Right lobe of liver (tissue), 6 donors: ENCODE results near the gene FLCN. TPM values are rescaled to one million over a fixed set of nuclear protein-coding genes. Genes with fewer than 3 reads are reported as not detected.

Experiments
- ATAC-seq, 4 donors: fragments of 200-7000 bp; cut with Tn5 transposase; one replicate each; pipeline ENCODE4 v1.9.1; 2020; ENCODE audit warnings: mild to moderate bottlenecking in 4 of 4, moderate library complexity in 4 of 4
- DNase-seq, 3 donors: peaks; one replicate each; pipeline ENCODE4 v3.0.0-alpha.2; 2020
- H3K27ac ChIP-seq, 3 donors: fragments of 200-600 bp; one replicate each; pipeline ENCODE4 v1.8.0; 2022
- H3K27me3 ChIP-seq, 2 donors: fragments of 200-600 bp; one replicate each; pipeline ENCODE4 v1.8.0; 2022
- H3K36me3 ChIP-seq, 4 donors: fragments of 200-600 bp; sonication (generic) in 1 of 4; one replicate each; pipeline versions ENCODE4 v1.5.1 to v1.8.0; 2017 to 2022; ENCODE audit warnings: control low read depth in 1 of 4
- H3K4me1 ChIP-seq, 4 donors: fragments of 200-600 bp; sonication (generic) in 1 of 4; one replicate each; pipeline versions ENCODE4 v1.5.1 to v1.8.0; 2017 to 2022; ENCODE audit warnings: control low read depth in 1 of 4
- H3K4me3 ChIP-seq, 3 donors: fragments of 200-600 bp; one replicate each; pipeline ENCODE4 v1.8.0; 2022
- H3K9me3 ChIP-seq, 4 donors: fragments of 200-600 bp; sonication (generic) in 1 of 4; one replicate each; pipeline versions ENCODE4 v1.5.1 to v1.8.0; 2017 to 2022; ENCODE audit warnings: control low read depth in 1 of 4
- CTCF ChIP-seq, 4 donors: fragments of 200-600 bp in 3 of 4; fragments of 450-650 bp in 1 of 4; IDR thresholded peaks; one replicate each; pipeline versions ENCODE4 v1.5.1 to v1.8.0; 2016 to 2022; ENCODE audit warnings: antibody characterized with exemption in 4 of 4, mild to moderate bottlenecking in 2 of 4
- POLR2A ChIP-seq: fragments of 450-650 bp; IDR thresholded peaks from one replicate; pipeline ENCODE4 v1.6.1; 2017; ENCODE audit warnings: antibody characterized with exemption, mild to moderate bottlenecking
- WGBS: methylation state at CpG from one replicate; pipeline ENCODE4 v1.1.6; 2018; ENCODE audit warnings: low coverage, low lambda C conversion rate; ENCODE audit not compliant: insufficient coverage; ENCODE audit errors: missing lambda C conversion rate; 5-methylcytosine and 5-hydroxymethylcytosine counted together
- intact Hi-C, 2 donors: fragments of 100-400 bp; cut with DNase I; formaldehyde crosslinking; loops; one replicate each; pipeline versions ENCODE4 v1.11.2 to v1.14.1; 2022
- total RNA-seq, 6 experiments: library from RNA; depleted of rRNA in 2 of 6; stranded (reverse); fragments of >200 nt in 2 of 6; fragmentation: NEBNext Ultra II Directional in 3 of 6; extraction: Animal tissue kit (Norgen Biotek cat#: 25700) in 3 of 6; gene quantifications; one replicate each; pipeline versions ENCODE4 v1.1.0 to v1.2.4, GENCODE V29; 2016 to 2023
- donor health status: DM: no; HTN: yes; CAD: no.
- donor health status: DM: no; HTN: no; CAD: no.
- donor health status: DM: no; HTN: no; CAD: no.
- donor health status: DM: no; HTN: yes; CAD: no.
- donor health status: DM: no; HTN: yes; CAD: no.

FLCN gene
- total RNA-seq, 6 experiments from 2014 or later, result 25.4 to 44.3 (median 35.9) TPM

- peaks cover 0 to 66% (median 37%) of the 10 kb centered on the region in 4 donors for H3K36me3 ChIP-seq
- H3K27ac ChIP-seq, result no peak overlapping the region
- H3K4me3 ChIP-seq, result no peak overlapping the region
- intact Hi-C loops, result no loop called here
- 100% methylated on average over 1 of the region's 14 CpGs for WGBS
- no peaks in the 10 kb centered on the region for H3K27me3 ChIP-seq
- TF ChIP-seq CTCF (IDR thresholded peaks at IDR 0.05) (no peak), POLR2A (no peak)
- no peak for DNase-seq
- H3K9me3 ChIP-seq, result no peaks in the 10 kb centered on the region
- H3K4me1 ChIP-seq, result no peaks in the 10 kb centered on the region
- ATAC-seq, result no peak
These were observed 63.0 kb downstream of the FLCN start for GRCh38 chr17:17173921-17174320.

- TF ChIP-seq POLR2A, result no peak
- TF ChIP-seq CTCF (IDR thresholded peaks at IDR 0.05), result no peak
- Histone ChIP-seq H3K9me3 (no peaks in the 10 kb centered on the region), H3K27me3 (no peaks in the 10 kb centered on the region), H3K27ac (no peak overlapping the region), H3K4me3 (no peak overlapping the region), H3K4me1 (no peaks in the 10 kb centered on the region), H3K36me3 (peaks cover 0 to 60% (median 35%) of the 10 kb centered on the region in 4 donors)
- 71% methylated on average over 4 of the region's 9 CpGs for WGBS
- ATAC-seq (no peak), DNase-seq (no peak)
- intact Hi-C loops, result no loop called here
These were observed 64.0 kb downstream of the FLCN start for GRCh38 chr17:17172990-17173389.

- H3K4me1 ChIP-seq, result no peaks in the 10 kb centered on the region
- DNase-seq, result peak in 1 of 3 donors; percentile 13
- no peaks in the 10 kb centered on the region for H3K9me3 ChIP-seq
- no peak overlapping the region for H3K4me3 ChIP-seq
- H3K27me3 ChIP-seq, result no peaks in the 10 kb centered on the region
- peaks cover 0 to 60% (median 32%) of the 10 kb centered on the region in 4 donors for H3K36me3 ChIP-seq
- TF ChIP-seq POLR2A (no peak), CTCF (IDR thresholded peaks at IDR 0.05) (no peak)
- peak; percentile 10 to 42 (median 38) for ATAC-seq
- WGBS, result 77% methylated on average over 15 of the region's 26 CpGs
- no peak overlapping the region for H3K27ac ChIP-seq
- intact Hi-C loops, result no loop called here
These were observed 64.7 kb downstream of the FLCN start for GRCh38 chr17:17172001-17172939.

GRCh38 chr17:17171186-17171585 lies 65.8 kb downstream of the FLCN start:
- intact Hi-C loops, result no loop called here
- DNase-seq (peak in 1 of 3 donors; percentile 9), ATAC-seq (no peak)
- Histone ChIP-seq H3K36me3 (peaks cover 0 to 59% (median 30%) of the 10 kb centered on the region in 4 donors), H3K27ac (no peak overlapping the region), H3K4me3 (no peak overlapping the region), H3K9me3 (no peaks in the 10 kb centered on the region), H3K4me1 (no peaks in the 10 kb centered on the region), H3K27me3 (no peaks in the 10 kb centered on the region)
- TF ChIP-seq CTCF (IDR thresholded peaks at IDR 0.05) (no peak), POLR2A (no peak)
- WGBS, result 54% methylated on average over 4 of the region's 7 CpGs
